LNCAP (cell line): ENCODE data around the gene TRIM33.

ENCODE experiments used
- TF ChIP-seq, protein P1 (sequence below): fragments of 450-650 bp; IDR thresholded peaks from 2 replicates; pipeline ENCODE4 v1.5.1; 2017; ENCODE audit warnings: mild to moderate bottlenecking

Gene TRIM33

GRCh38 chr1:114390960-114391359, 120.0 kb downstream of the TRIM33 start:
- TF ChIP-seq, protein P1, sequence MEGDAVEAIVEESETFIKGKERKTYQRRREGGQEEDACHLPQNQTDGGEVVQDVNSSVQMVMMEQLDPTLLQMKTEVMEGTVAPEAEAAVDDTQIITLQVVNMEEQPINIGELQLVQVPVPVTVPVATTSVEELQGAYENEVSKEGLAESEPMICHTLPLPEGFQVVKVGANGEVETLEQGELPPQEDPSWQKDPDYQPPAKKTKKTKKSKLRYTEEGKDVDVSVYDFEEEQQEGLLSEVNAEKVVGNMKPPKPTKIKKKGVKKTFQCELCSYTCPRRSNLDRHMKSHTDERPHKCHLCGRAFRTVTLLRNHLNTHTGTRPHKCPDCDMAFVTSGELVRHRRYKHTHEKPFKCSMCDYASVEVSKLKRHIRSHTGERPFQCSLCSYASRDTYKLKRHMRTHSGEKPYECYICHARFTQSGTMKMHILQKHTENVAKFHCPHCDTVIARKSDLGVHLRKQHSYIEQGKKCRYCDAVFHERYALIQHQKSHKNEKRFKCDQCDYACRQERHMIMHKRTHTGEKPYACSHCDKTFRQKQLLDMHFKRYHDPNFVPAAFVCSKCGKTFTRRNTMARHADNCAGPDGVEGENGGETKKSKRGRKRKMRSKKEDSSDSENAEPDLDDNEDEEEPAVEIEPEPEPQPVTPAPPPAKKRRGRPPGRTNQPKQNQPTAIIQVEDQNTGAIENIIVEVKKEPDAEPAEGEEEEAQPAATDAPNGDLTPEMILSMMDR: no peak

DNA sequence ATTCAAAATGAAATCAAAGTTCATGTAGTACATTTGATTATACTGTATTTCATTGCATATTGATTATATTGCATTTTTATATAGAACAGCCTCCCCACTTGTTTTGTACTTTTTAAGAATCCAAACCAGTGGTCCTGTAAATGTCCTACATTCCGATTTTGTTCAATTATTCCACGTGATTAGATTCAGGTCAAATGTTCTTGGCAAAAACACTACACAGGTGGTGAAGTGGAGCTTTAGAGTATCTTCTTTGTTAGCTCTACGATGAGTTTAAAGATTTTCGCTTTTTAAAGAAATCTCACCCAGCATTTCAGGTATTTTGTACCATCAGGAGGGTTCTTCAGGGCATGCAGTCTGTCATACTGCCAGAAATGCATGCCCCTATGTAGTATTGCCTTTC, 120.6 kb downstream of the TRIM33 start:
- TF ChIP-seq, protein P1: no peak

GRCh38 chr1:114388432-114389003, 122.5 kb downstream of the TRIM33 start:
- TF ChIP-seq, protein P1: no peak

- TF ChIP-seq, protein P1: no peak
Observed at GRCh38 chr1:114387010-114387360, 124.0 kb downstream of the TRIM33 start.

DNA sequence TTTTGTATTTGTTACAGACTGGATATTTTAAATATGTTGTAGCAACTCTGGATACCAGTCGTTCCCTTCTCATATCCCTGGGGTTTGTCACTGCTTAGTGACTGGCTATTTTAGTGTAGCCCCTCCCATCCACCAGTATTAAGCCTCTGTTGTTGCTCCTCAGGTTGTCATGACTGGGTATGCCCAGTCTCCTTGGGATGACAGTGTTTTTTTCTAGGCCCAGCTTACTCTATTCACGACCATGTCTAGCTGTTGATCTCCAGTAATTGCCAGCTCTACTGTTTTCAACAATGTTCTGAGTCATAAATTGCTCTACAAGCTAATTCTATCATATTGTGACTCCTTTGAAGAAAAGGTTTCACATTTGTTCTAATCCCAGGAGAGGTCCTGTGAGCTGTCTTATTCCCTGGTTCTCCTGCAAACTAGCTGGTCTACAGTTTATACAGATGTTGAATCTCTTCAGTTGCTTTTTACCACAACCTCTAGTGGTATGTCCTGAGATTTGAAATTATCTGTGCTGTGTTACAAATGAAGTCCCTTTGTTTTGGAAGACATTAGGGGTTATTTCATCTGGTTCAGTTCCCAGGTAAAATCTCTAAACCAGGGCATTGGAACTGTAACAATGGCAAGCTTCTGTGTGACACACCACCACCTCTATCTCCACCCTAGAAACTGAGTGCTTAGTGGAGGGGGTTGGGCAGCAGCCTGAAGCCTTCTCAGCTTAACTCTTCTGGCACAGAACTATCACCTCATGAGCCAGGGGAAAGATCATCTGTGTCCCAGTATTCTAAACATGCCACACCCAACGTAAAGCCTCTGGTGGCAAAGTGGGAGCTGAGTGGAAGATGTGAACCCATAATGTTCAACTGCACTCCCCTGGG, 124.6 kb downstream of the TRIM33 start:
- TF ChIP-seq, protein P1: no peak

GRCh38 chr1:114384922-114385321, 126.1 kb downstream of the TRIM33 start:
- TF ChIP-seq, protein P1: no peak

GRCh38 chr1:114379987-114380386, 131.0 kb downstream of the TRIM33 start:
- TF ChIP-seq, protein P1: no peak
